ENCODE data around the gene USP14.
"Not testable (repeated sequence)": the region's sequence is repeated elsewhere in the genome, so short reads cannot be mapped to it uniquely, and the experiment has no call there.

Gene USP14

GRCh38 chr18:158128-159036, at the start of gene USP14:
Gene USP14 (plus strand): TSS chr18:158557. CDS start chr18:158699, 142 bp downstream.
- peak; percentile 90 to 99 (median 98) for DNase-seq

- DNase-seq: not testable (repeated sequence)
These were observed 49.7 kb upstream of the USP14 start for GRCh38 chr18:108665-109063.

- DNase-seq: not testable (repeated sequence)
These were observed 49.0 kb upstream of the USP14 start for GRCh38 chr18:109130-109921.

- not testable (repeated sequence) for DNase-seq
These were observed 48.5 kb upstream of the USP14 start for GRCh38 chr18:109922-110261.

GRCh38 chr18:110351-111201, 47.8 kb upstream of the USP14 start:
- DNase-seq: not testable (repeated sequence)

- no peak for DNase-seq
These were observed 46.9 kb upstream of the USP14 start for GRCh38 chr18:111306-112014.

- DNase-seq: not testable (repeated sequence)
These were observed 46.2 kb upstream of the USP14 start for GRCh38 chr18:112015-112733.

- not testable (repeated sequence) for DNase-seq
These were observed 37.7 kb upstream of the USP14 start for GRCh38 chr18:120539-121260.

- DNase-seq: no peak
These were observed 23.3 kb upstream of the USP14 start for GRCh38 chr18:135045-135444.

- no peak for DNase-seq
These were observed 21.9 kb upstream of the USP14 start for GRCh38 chr18:136433-136832.

- DNase-seq: no peak
These were observed 21.0 kb upstream of the USP14 start for GRCh38 chr18:137327-137726.

GRCh38 chr18:140670-141266, 17.6 kb upstream of the USP14 start:
- DNase-seq: no peak

GRCh38 chr18:142624-143296, 15.6 kb upstream of the USP14 start:
- DNase-seq: not testable (repeated sequence)

- no peak for DNase-seq
These were observed 9.5 kb upstream of the USP14 start for GRCh38 chr18:148841-149240.

- no peak for DNase-seq
These were observed 4.2 kb upstream of the USP14 start for GRCh38 chr18:154151-154550.

- DNase-seq: no peak
These were observed 2.7 kb upstream of the USP14 start for GRCh38 chr18:155688-156087.

- DNase-seq: no peak
These were observed 1.7 kb upstream of the USP14 start for GRCh38 chr18:156514-157230.

GRCh38 chr18:159037-159652, 788 bp downstream of the USP14 start:
- peak in 2 of 3 experiments; percentile 49 to 64 for DNase-seq

- no peak for DNase-seq
These were observed 1.6 kb downstream of the USP14 start for GRCh38 chr18:159933-160332.

Measured in NCI-H1417 (cell line).